IMR-90 (cell line): Measurements from ENCODE around the gene IP6K2.

ENCODE experiments used
- CHD1 ChIP-seq: IDR thresholded peaks from 2 replicates; pipeline ENCODE4 v1.6.1; 2012; ENCODE audit warnings: low read depth, low read length, improper control_type of control experiment
- CTCF ChIP-seq: conservative IDR thresholded peaks from 2 replicates; pipeline ENCODE4 v1.5.1; 2012; ENCODE audit warnings: mild to moderate bottlenecking, low read depth, low read length, improper control_type of control experiment
- MAFK ChIP-seq: IDR thresholded peaks from 2 replicates; pipeline ENCODE4 v1.6.1; 2012; ENCODE audit warnings: low read depth, low read length, improper control_type of control experiment
- POLR2A ChIP-seq: IDR thresholded peaks from 2 replicates; pipeline ENCODE4 v1.6.1; 2012; ENCODE audit warnings: mild to moderate bottlenecking, low read depth, low read length
- RAD21 ChIP-seq: IDR thresholded peaks from 2 replicates; pipeline ENCODE4 v1.6.1; 2012; ENCODE audit warnings: low read length, improper control_type of control experiment
- RCOR1 ChIP-seq: IDR thresholded peaks from 2 replicates; pipeline ENCODE4 v1.6.1; 2012; ENCODE audit warnings: mild to moderate bottlenecking, low read length, improper control_type of control experiment; ENCODE audit not compliant: insufficient replicate concordance
- USF2 ChIP-seq: fragments of 150-350 bp; IDR thresholded peaks from 2 replicates; pipeline ENCODE4 v1.6.1; 2017; ENCODE audit warnings: mild to moderate bottlenecking, antibody characterized with exemption, low read length, low read depth

- TF ChIP-seq RAD21 (no peak), CTCF (no peak), USF2 (no peak), POLR2A (no peak), MAFK (no peak), RCOR1 (no peak), CHD1 (no peak)
These were observed 45.8 kb upstream of the IP6K2 start for GRCh38 chr3:48762816-48763215.
